ENCODE results near the gene TSPAN3. TPM values are rescaled to one million over a fixed set of nuclear protein-coding genes. Genes with fewer than 3 reads are reported as not detected.

TSPAN3 gene
- total RNA-seq, 4 donors from 2014 or later = 229 to 361 (median 341) TPM

- H3K9me3 ChIP-seq = no peaks in the 10 kb centered on the region
- no peaks in the 10 kb centered on the region for H3K27me3 ChIP-seq
- in situ Hi-C loops (cut with MboI; ENCODE audit: low sequenced_read_pairs in 4 of 4) (no loop called here), intact Hi-C loops (cut with DNase I; ENCODE audit: low total_unique reads) (loop anchor here (10.0 kb wide), 1 partner anchor 884 kb away; no protein-coding TSS in a partner anchor)
- H3K27ac ChIP-seq = peak overlapping the region; percentile 88 to 97 (median 92)
- TF ChIP-seq CTCF (IDR thresholded peaks at IDR 0.05 in 4 of 5, conservative IDR thresholded peaks at IDR 0.05 in 1 of 5) (no peak), POLR2A (IDR thresholded peaks at IDR 0.05) (no peak)
- H3K36me3 ChIP-seq = no peaks in the 10 kb centered on the region
- no peak overlapping the region for H3K4me3 ChIP-seq
- DNase-seq = no peak
- no peak for ATAC-seq
- peaks cover 49 to 58% of the 10 kb centered on the region in 2 donors for H3K4me1 ChIP-seq
Observed at GRCh38 chr15:77068633-77069032, 2.3 kb downstream of the TSPAN3 start.

DNA sequence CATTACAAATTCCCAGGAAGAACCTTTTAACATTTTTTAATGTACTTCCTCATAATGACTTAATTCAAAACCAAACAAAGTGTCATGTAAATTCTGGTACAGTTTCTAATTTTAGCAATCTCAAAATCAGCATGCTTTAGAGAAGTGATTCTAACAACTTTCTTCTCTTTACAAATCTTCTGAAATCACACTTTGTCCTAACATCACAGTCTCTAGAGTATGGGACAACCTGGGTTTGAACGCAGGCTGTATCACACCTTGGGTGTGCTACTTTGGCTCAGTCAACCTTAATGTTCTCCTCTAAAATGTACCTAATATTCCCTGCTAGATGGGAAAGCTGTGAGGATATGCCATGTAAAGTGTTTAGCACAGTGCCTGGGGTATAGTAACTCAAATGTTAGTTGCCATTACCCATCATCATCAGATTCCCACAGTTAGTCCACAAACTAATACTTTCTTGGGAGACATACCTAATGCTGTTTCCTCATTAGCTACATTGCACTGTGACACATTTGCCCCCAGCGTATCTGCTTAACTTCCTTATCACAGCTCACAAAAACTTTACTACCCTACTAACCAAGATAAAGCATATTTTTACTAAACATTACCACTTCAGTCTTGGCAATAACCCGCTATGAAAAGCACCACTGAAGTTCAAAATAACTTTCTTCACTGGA lies 3.1 kb downstream of the TSPAN3 start:
- in situ Hi-C loops (cut with MboI; ENCODE audit: low sequenced_read_pairs in 4 of 4) (no loop called here), intact Hi-C loops (cut with DNase I; ENCODE audit: low total_unique reads) (loop anchor here (10.0 kb wide), 1 partner anchor 883 kb away; no protein-coding TSS in a partner anchor)
- Histone ChIP-seq H3K4me3 (no peak overlapping the region), H3K9me3 (no peaks in the 10 kb centered on the region), H3K36me3 (no peaks in the 10 kb centered on the region), H3K27ac (peak overlapping the region; percentile 35 to 97 (median 92)), H3K4me1 (peaks cover 54 to 65% of the 10 kb centered on the region in 2 donors), H3K27me3 (no peaks in the 10 kb centered on the region)
- DNase-seq (no peak), ATAC-seq (no peak)
- TF ChIP-seq POLR2A (IDR thresholded peaks at IDR 0.05) (no peak), CTCF (IDR thresholded peaks at IDR 0.05 in 4 of 5, conservative IDR thresholded peaks at IDR 0.05 in 1 of 5) (no peak)

GRCh38 chr15:77066971-77067690 lies 3.8 kb downstream of the TSPAN3 start:
- no peak overlapping the region for H3K4me3 ChIP-seq
- intact Hi-C loops (cut with DNase I; ENCODE audit: low total_unique reads) (loop anchor here (10.0 kb wide), 1 partner anchor 882 kb away; no protein-coding TSS in a partner anchor), in situ Hi-C loops (cut with MboI; ENCODE audit: low sequenced_read_pairs in 4 of 4) (no loop called here)
- no peaks in the 10 kb centered on the region for H3K36me3 ChIP-seq
- peaks cover 60 to 69% of the 10 kb centered on the region in 2 donors for H3K4me1 ChIP-seq
- DNase-seq (no peak), ATAC-seq (no peak)
- no peaks in the 10 kb centered on the region for H3K27me3 ChIP-seq
- no peaks in the 10 kb centered on the region for H3K9me3 ChIP-seq
- TF ChIP-seq CTCF (IDR thresholded peaks at IDR 0.05 in 4 of 5, conservative IDR thresholded peaks at IDR 0.05 in 1 of 5) (no peak), POLR2A (IDR thresholded peaks at IDR 0.05) (no peak)
- peak overlapping the region; percentile 35 to 97 (median 92) for H3K27ac ChIP-seq

GRCh38 chr15:77064539-77065308 lies 6.2 kb downstream of the TSPAN3 start:
- H3K4me1 ChIP-seq = peaks cover 76 to 86% of the 10 kb centered on the region in 2 donors
- in situ Hi-C loops (cut with MboI; ENCODE audit: low sequenced_read_pairs in 4 of 4) = no loop called here
- DNase-seq (no peak), ATAC-seq (peak; percentile 49 to 58)
- H3K27me3 ChIP-seq = no peaks in the 10 kb centered on the region
- intact Hi-C loops (cut with DNase I; ENCODE audit: low total_unique reads) = loop anchor here (10.0 kb wide), 1 partner anchor 880 kb away; no protein-coding TSS in a partner anchor
- peak overlapping the region; percentile 80 to 93 (median 87) for H3K27ac ChIP-seq
- H3K9me3 ChIP-seq = no peaks in the 10 kb centered on the region
- TF ChIP-seq CTCF (IDR thresholded peaks at IDR 0.05 in 4 of 5, conservative IDR thresholded peaks at IDR 0.05 in 1 of 5) (no peak), POLR2A (IDR thresholded peaks at IDR 0.05) (no peak)
- H3K36me3 ChIP-seq = no peaks in the 10 kb centered on the region
- no peak overlapping the region for H3K4me3 ChIP-seq

Data from gastrocnemius medialis (tissue), 4 donors.